ENCODE measurements around the gene SELPLG.
"Not testable (repeated sequence)": the region's sequence is repeated elsewhere in the genome, so short reads cannot be mapped to it uniquely, and the experiment has no call there.

SELPLG gene

GRCh38 chr12:108654622-108655021, 20.9 kb upstream of the SELPLG start:
- not testable (repeated sequence) for DNase-seq

GRCh38 chr12:108653922-108654321, 20.2 kb upstream of the SELPLG start:
- DNase-seq = no peak

DNA sequence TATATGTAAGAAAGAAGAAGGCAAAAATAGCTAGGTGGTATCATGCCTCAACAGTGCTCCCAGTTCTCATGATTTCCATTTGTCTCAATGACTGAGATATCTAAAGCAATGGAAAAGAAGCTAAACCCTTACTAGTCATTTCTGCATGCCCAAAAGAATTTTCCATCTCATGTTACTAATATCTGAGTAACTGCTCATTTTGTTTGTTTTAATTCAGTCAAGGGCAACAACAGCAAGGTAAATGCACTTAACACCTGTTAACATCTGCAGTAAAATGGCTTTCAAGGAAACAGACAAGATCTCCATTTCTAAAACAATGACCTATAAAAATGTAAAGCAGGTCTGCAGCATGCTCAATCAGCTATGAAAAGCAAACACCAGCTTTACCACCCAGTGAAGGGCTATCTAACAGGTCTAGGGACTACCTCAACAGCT, 19.4 kb upstream of the SELPLG start:
- DNase-seq = no peak

DNA sequence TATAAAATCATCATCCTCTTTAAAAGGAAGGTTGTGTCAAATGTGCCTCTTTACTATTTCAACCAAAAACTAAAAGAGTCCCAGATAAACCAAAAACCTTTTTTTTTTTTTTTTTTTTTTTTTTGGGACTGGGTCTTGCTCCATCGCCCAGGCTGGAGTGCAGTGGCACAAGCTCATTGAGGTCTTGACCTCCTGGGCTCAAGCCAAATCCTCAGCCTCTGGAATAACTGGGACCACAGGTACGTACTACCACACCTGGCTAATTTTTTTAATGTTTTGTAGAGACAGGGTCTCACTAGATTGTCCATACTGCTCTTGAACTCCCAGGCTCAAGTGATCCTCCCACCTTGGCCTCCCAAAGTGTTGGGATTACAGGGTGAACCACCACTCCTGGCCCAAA, 16.4 kb upstream of the SELPLG start:
- DNase-seq = no peak

GRCh38 chr12:108649669-108650068, 16.0 kb upstream of the SELPLG start:
- DNase-seq = no peak

DNA sequence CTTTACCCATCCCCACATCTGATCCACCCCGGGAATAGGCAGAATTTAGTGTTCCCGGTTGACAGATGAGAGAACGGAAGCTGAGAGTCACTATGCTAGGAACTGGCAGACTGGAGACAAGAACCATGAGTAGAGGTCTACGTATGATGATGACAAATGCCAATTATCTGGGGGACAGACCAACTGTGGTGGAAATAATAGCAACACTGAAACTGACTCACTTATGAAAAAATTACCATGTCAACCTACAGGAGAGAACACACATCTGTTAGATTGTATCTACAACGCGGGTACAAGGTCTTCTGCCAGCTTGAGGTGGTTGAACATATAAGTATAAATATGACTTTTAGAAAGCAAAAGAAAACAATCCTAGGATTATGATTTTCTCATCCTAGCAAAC, 15.4 kb upstream of the SELPLG start:
- no peak for DNase-seq

DNA sequence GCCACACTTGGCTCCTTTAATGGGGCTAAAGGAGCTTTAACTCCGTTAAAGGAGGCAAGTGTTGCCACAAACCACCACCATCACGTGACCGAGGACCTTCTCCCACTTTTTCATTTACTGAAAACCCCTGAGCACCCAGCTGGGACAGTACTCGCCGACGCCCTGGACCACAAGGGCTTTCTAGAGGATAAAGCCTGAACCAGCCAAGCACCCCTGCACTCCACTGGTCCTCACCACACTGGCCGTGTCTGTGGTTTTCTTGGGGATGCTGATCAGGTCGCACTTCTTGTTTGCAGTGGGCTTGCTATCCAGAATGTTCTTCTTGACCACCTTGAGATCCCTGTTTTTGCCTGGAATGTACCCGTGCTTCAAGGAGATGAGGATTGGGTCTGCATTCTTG, 14.7 kb upstream of the SELPLG start:
- DNase-seq = no peak

- no peak for DNase-seq
These were observed 14.0 kb upstream of the SELPLG start for GRCh38 chr12:108647585-108648287.

- DNase-seq = no peak
These were observed 13.2 kb upstream of the SELPLG start for GRCh38 chr12:108646600-108647579.

DNA sequence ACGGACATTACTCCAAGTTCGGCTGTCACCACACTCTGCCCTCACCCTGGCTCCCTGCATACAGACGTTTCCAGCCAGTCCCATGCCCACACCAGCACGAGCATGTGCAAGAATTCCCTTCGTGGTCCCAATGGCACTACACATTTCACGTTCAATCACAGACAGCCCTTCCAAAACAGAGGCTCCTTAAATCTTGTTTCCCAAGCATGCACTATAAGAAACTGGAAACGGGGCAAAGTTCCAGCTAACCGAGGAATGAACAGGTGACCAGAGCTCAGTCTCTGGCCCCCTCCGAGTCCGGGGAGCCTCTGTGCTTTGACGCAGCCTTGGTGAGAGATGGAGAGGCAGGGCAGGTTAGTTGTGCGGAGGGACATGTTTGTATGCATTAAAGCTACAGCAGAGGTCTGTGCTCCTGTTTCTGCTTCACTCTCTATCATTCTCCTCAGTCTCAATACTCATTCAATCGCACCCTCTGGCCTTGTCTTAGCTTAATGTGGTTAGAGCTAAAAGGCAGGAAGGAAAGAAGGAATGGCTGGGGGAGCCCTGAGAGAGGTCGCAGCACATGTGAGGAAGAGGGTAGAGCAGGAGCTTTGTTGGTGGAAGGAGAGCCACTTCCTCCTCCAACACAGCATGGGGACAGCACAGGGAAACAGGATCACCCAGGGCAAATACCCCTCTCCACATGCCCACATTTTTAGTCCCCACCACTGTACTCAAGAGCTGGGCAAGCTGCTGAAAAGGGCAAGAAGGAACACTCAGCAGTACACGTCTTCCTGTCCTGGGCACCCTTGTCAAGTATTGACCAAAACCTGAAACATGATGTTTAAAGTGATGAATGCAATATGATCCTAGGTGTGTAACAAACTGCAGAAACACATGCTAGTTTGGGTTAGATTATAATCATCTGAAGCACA, 12.2 kb upstream of the SELPLG start:
- DNase-seq = no peak

- no peak for DNase-seq
These were observed 11.1 kb upstream of the SELPLG start for GRCh38 chr12:108644811-108645120.

GRCh38 chr12:108643941-108644810, 10.5 kb upstream of the SELPLG start:
- no peak for DNase-seq

GRCh38 chr12:108642899-108643654, 9.4 kb upstream of the SELPLG start:
- DNase-seq = no peak

GRCh38 chr12:108642269-108642870, 8.7 kb upstream of the SELPLG start:
- no peak for DNase-seq

GRCh38 chr12:108641446-108642268, 8.0 kb upstream of the SELPLG start:
- DNase-seq = no peak

GRCh38 chr12:108640802-108641445, 7.2 kb upstream of the SELPLG start:
- DNase-seq = no peak

DNA sequence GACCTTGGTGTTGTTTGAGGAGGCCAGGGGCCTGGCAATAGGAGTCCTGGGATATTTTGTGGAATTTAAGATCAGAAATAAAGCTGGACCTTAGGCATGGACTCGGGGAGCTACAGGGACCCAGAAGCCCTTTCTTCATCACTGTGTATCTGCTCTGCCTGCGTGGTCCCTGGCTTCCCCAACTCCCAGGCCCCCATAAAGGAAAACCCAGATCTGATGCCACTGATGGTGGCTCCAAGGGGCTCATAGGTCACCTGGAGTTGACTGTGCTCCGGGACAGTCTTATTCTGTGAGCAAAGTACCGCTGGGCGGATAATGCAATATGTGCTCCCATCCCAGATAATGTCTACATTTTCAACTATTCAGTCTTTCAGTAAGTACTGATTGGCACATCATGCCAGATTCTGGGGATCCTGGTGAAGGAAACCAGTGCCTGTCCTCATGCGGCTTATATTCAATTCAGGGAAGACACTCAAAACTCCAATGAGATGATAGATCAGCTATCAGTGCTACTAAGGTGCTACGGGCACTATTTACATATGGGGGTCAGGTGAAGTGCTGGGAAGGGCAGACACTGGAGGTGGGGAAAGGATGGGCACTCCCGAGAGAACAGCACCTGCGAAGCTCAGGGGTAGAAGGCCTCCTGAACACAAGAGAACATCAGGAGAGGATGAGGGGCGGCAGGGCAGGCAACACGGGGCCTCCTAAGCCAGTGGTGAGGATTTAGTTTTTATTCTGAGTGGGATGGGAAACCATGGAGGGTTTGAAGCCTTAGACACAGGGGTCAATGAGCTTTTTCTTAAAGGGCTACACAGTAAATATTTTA, 5.5 kb upstream of the SELPLG start:
- no peak for DNase-seq

DNA sequence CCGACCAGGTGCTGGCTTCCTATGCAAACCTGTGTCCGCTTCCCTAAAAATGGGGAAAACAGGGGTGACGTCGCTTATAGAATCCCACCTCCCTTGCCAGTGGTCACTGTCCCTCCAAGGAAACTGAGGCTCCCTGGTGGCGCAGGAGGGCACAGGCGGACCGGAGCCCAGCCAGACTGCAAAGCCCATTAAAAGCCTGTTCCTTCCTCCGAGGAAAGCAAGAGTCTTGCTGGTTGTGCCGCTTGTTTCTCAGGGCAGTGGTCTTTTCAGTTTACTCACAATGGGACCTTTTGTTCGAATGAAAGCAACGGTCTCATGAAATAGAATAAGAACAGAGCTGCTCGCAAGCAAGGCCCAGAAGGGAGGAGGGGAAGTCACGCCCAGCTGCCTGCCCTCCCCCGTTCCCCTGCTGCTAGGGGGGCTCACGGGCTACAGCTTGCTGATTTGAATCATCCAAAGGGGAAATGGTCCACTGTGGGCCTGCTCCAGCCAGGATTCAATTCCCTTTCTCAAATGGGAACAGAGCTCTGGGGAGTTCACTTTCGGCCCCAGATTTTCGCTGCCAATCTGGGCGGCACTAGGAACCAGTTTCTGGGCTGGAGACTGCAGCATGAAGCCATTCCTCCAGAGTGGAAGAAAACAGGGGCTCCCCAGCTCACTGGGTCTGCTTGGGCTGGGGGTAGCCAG, 4.6 kb upstream of the SELPLG start:
- no peak for DNase-seq

All from activated effector memory CD4-positive, alpha-beta T cell treated with anti-CD3 and anti-CD28 coated beads, Interleukin-2, amount 50 U/mL, for 16 hours (primary cell).